Gastrocnemius medialis (tissue), 4 donors: ENCODE results near the gene LEF1.

Experiments used
- CTCF ChIP-seq, 5 experiments: fragments of 450-650 bp in 3 of 5; fragments of 200-600 bp in 2 of 5; sonication (generic) in 2 of 5; IDR thresholded peaks in 4 of 5; conservative IDR thresholded peaks in 1 of 5; 1 replicate in 4 of 5; 2 replicates in 1 of 5; pipeline ENCODE4 v1.5.1; 2016 to 2019; ENCODE audit warnings: antibody characterized with exemption in 5 of 5, mild to moderate bottlenecking in 3 of 5, moderate library complexity in 3 of 5
- POLR2A ChIP-seq, 2 donors: fragments of 450-650 bp; IDR thresholded peaks; one replicate each; pipeline ENCODE4 v1.6.1; 2017; ENCODE audit warnings: antibody characterized with exemption in 2 of 2, mild to moderate bottlenecking in 2 of 2, moderate library complexity in 2 of 2

DNA sequence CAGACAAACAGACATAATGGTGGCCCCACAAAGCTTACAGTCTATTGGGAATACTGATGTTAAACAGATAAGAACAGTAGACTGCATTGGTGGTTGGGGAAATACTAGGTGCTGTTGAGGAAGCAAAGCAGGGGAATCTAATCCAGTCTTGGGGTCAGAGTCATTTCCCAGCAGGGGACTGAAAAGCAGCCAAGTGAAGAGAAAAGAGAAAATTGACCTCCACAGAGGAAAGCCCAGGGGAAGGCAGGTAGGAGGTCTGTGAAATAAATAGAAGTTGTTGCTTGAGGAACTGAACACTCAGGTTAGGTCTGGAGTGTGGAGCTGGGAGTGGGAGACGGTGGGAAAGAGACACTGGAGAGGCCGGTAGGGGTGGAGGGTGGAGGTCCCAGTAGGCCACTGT is 33.0 kb upstream of the LEF1 start:
- TF ChIP-seq POLR2A (IDR thresholded peaks at IDR 0.05) (no peak), CTCF (IDR thresholded peaks at IDR 0.05 in 4 of 5, conservative IDR thresholded peaks at IDR 0.05 in 1 of 5) (no peak)
